Activated B cell treated with CpG ODN at 0.5 μM for 24 hours (primary cell): ENCODE data around the gene YAP1. TPM values are rescaled to one million over a fixed set of nuclear protein-coding genes. Genes with fewer than 3 reads are reported as not detected.

Experiments
- ATAC-seq: fragments of 200-7000 bp; cut with Tn5 transposase; one replicate; pipeline ENCODE4 v1.10.0; 2021; ENCODE audit warnings: low read depth, mild to moderate bottlenecking, moderate library complexity
- CTCF ChIA-PET: fragments of 350-600 bp; sonication (Branson Sonifier 250); formaldehyde crosslinking; loops from one replicate; lab custom pipeline; 2021; ENCODE audit warnings: antibody characterized with exemption; lab: Charles Lee
- POLR2A ChIA-PET: fragments of 350-600 bp; sonication (Branson Sonifier 250); formaldehyde crosslinking; loops from one replicate; lab custom pipeline; 2021; ENCODE audit warnings: antibody characterized with exemption; lab: Charles Lee
- DNase-seq: peaks from one replicate; pipeline ENCODE4 v3.0.0; 2022
- H3K27ac Mint-ChIP-seq: one replicate; pipeline ENCODE4 v1.8.0; 2020; ENCODE audit warnings: mixed read lengths
- H3K27me3 Mint-ChIP-seq: one replicate; pipeline ENCODE4 v1.8.0; 2021; ENCODE audit warnings: mixed read lengths
- H3K36me3 Mint-ChIP-seq: one replicate; pipeline ENCODE4 v1.8.0; 2021; ENCODE audit warnings: low read depth, mixed read lengths
- H3K4me1 Mint-ChIP-seq: one replicate; pipeline ENCODE4 v1.8.0; 2021; ENCODE audit warnings: mixed read lengths
- H3K4me3 Mint-ChIP-seq: one replicate; pipeline ENCODE4 v1.8.0; 2020; ENCODE audit warnings: mild to moderate bottlenecking, mixed read lengths
- H3K9me3 Mint-ChIP-seq: one replicate; pipeline ENCODE4 v1.8.0; 2020; ENCODE audit warnings: mixed read lengths
- intact Hi-C: fragments of 100-400 bp; cut with micrococcal nuclease; formaldehyde crosslinking; loops from one replicate; pipeline ENCODE4 v1.15.1; 2024
- total RNA-seq: library from RNA; stranded (reverse); gene quantifications from 2 replicates; pipeline ENCODE4 v1.2.3, GENCODE V29; 2022
- TF ChIP-seq, protein P1 (sequence below): fragments of 200-600 bp; IDR thresholded peaks from one replicate; pipeline ENCODE4 v1.8.0; 2022; ENCODE audit warnings: antibody characterized with exemption, mild to moderate bottlenecking

Gene YAP1
- total RNA-seq, 1 donor from 2014 or later, result not detected

DNA sequence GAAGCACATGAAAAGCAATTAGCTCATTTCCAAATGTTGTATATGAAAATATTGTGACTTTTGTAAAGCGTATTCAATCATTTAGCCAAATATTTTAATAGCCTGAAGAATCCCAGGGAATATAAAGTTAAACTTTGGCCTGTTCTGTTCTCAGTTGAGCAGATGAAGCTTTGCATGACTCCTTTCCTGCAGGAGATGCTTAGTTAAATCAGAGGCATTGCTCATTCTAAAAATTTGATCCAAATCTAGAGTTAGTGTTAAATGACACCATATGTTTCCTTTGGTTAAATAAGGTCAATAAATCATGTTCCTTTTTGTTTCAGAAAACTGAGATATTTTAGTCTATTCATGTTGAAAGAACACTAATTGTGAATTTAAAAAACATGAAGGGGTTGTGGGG is 155.9 kb downstream of the YAP1 start:
- CTCF ChIA-PET, result no interaction called here
- no peak for ATAC-seq
- Mint-ChIP-seq H3K36me3 (no peaks in the 10 kb centered on the region), H3K9me3 (no peaks in the 10 kb centered on the region), H3K27ac (no peak overlapping the region), H3K4me3 (no peak overlapping the region), H3K27me3 (no peaks in the 10 kb centered on the region), H3K4me1 (peaks cover 15% of the 10 kb centered on the region)
- DNase-seq, result no peak
- TF ChIP-seq, protein P1, sequence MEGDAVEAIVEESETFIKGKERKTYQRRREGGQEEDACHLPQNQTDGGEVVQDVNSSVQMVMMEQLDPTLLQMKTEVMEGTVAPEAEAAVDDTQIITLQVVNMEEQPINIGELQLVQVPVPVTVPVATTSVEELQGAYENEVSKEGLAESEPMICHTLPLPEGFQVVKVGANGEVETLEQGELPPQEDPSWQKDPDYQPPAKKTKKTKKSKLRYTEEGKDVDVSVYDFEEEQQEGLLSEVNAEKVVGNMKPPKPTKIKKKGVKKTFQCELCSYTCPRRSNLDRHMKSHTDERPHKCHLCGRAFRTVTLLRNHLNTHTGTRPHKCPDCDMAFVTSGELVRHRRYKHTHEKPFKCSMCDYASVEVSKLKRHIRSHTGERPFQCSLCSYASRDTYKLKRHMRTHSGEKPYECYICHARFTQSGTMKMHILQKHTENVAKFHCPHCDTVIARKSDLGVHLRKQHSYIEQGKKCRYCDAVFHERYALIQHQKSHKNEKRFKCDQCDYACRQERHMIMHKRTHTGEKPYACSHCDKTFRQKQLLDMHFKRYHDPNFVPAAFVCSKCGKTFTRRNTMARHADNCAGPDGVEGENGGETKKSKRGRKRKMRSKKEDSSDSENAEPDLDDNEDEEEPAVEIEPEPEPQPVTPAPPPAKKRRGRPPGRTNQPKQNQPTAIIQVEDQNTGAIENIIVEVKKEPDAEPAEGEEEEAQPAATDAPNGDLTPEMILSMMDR, result no peak
- intact Hi-C loops, result loop anchor here (5.0 to 10.0 kb wide), 3 partner anchors 151 to 401 kb away; partner anchors contain the start of genes ANGPTL5, CEP126 and YAP1
- POLR2A ChIA-PET, result no interaction called here

DNA sequence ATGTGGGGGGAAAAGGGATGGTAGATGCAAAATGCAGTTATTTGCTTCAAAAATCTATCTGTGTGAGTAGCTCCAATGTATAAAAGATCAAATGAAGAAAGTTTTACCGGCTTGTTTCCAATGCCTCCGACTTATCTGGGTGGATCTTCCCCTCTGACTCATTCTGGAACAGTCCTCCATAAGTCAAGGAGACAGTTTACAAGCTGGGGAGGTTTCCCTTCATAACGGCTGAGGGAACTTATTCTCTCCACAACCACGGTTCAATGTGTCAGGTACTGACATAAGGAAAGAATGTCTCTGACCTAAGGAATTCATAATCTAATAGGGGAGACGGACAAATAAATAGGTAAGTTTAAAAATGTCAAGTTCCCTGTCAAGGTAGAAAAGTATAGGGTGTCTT is 157.4 kb downstream of the YAP1 start:
- POLR2A ChIA-PET, result no interaction called here
- CTCF ChIA-PET, result interaction anchor here (1.0 to 2.1 kb wide), 2 partner anchors 18 to 75 kb away, joined by 3 to 9 read pairs; no protein-coding TSS in a partner anchor
- intact Hi-C loops, result loop anchor here (5.0 to 10.0 kb wide), 3 partner anchors 153 to 400 kb away; partner anchors contain the start of genes ANGPTL5, CEP126 and YAP1
- no peak overlapping the region for H3K4me3 Mint-ChIP-seq
- no peak for ATAC-seq
- no peak overlapping the region for H3K27ac Mint-ChIP-seq
- DNase-seq, result no peak
- no peaks in the 10 kb centered on the region for H3K9me3 Mint-ChIP-seq
- TF ChIP-seq, protein P1, result no peak
- H3K4me1 Mint-ChIP-seq, result peaks cover 15% of the 10 kb centered on the region
- H3K27me3 Mint-ChIP-seq, result peaks cover 10% of the 10 kb centered on the region
- no peaks in the 10 kb centered on the region for H3K36me3 Mint-ChIP-seq

DNA sequence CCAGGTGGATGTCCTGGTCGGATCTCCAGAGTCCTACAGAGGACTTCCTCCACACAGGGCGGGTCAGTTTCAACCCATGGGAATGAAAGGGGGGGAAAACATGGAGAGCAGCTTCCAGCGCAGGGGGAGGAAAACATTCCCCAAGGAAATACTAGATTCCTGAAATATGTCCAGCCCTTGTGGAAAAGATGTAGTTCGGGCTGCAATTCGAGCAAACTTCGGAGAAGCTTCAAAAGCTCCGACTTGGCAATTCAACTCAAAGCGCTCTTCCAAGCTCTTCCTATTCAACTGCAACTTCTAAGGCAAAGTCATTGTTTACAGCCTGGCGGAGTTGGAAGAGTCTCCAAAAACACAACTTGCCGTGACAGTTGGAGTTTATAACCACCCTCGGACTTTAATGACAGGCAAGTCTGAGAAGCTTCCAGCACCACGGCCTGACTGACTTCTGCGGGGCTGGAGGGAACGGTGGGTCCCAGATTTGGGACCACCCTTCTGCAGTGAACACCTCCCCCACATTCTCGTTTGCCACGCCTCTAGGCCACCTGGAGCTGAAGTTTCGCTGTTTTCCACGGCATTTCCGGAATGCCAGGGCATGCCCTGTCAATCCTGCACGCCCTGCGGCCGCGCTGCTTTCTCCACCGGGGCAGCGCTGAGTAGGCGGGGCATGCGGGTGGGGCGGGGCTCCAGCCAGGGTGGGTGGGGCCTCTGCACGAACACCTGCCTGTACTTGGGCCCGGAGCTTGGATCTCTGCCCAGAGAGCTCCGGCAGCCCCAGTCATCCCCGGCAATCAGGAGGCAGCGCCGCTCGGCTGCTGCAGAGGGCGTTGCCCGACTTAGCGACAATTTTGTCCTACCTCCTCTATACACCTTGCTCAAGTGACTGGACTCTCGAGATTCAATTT is 158.1 kb downstream of the YAP1 start:
- Mint-ChIP-seq H3K4me3 (peak overlapping the region; percentile 56), H3K27me3 (peaks cover 14% of the 10 kb centered on the region), H3K27ac (no peak overlapping the region), H3K9me3 (no peaks in the 10 kb centered on the region), H3K36me3 (no peaks in the 10 kb centered on the region), H3K4me1 (peaks cover 15% of the 10 kb centered on the region)
- DNase-seq (peak; percentile 54), ATAC-seq (peak; percentile 100)
- POLR2A ChIA-PET, result interaction anchor here (0.6 to 1.4 kb wide), 4 partner anchors 12 to 50 kb away, joined by 3 to 4 read pairs (median 3); no protein-coding TSS in a partner anchor
- TF ChIP-seq, protein P1, result no peak
- CTCF ChIA-PET, result interaction anchor here (1.0 to 2.1 kb wide), 7 partner anchors 11 to 398 kb away, joined by 3 to 9 read pairs (median 3); no protein-coding TSS in a partner anchor
- intact Hi-C loops, result loop anchor here (5.0 to 10.0 kb wide), 3 partner anchors 154 to 399 kb away; partner anchors contain the start of genes ANGPTL5, CEP126 and YAP1

DNA sequence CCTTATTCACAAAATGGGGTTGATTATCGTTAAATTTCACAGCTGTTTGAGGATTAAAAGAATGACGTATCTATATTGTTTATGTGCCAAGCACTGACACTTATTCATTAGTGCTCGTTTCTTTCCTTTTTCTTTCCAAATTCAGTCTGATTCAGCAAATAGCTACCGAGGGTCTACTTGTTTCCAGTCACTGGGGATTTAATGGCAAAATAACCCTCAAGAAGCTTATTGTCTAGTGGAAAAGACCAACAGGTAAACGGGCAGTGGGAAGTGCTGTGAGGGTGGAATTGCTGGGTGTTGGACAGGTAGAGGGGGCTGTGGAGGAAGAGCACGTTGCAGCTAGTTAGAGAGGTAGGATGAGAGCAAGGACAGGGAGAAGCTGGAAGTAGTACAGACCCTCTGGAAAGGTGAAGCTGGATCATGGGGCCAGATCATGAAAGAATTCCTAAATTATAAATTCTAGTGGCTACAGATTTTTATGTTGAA is 158.8 kb downstream of the YAP1 start:
- Mint-ChIP-seq H3K4me3 (peak overlapping the region; percentile 56), H3K27me3 (peaks cover 14% of the 10 kb centered on the region), H3K36me3 (no peaks in the 10 kb centered on the region), H3K9me3 (no peaks in the 10 kb centered on the region), H3K27ac (no peak overlapping the region), H3K4me1 (peaks cover 15% of the 10 kb centered on the region)
- TF ChIP-seq, protein P1, result no peak
- ATAC-seq (no peak), DNase-seq (no peak)
- ChIA-PET CTCF (interaction anchor here (1.0 to 2.1 kb wide), 6 partner anchors 10 to 397 kb away, joined by 3 to 9 read pairs (median 4); no protein-coding TSS in a partner anchor), POLR2A (interaction anchor here (0.6 to 1.4 kb wide), 4 partner anchors 11 to 49 kb away, joined by 3 to 4 read pairs (median 3); no protein-coding TSS in a partner anchor)
- intact Hi-C loops, result loop anchor here (5.0 to 10.0 kb wide), 3 partner anchors 154 to 398 kb away; partner anchors contain the start of genes ANGPTL5, CEP126 and YAP1
